DMS153 treated with DMSO at 0.1 percent for 48 hours (cell line): Measurements from ENCODE around the gene PCSK6.

Experiments used
- DNase-seq: peaks from one replicate; lab custom pipeline; 2025; ENCODE audit not compliant: unreplicated experiment; lab: John Stamatoyannopoulos, UW

PCSK6 gene

GRCh38 chr15:101489599-101490407 lies at the start of gene PCSK6:
PCSK6 (minus strand) TSS chr15:101489707; CDS start chr15:101489670, 37 bp downstream.
- DNase-seq, result no peak

- no peak for DNase-seq
Observed at GRCh38 chr15:101538996-101539395, 49.5 kb upstream of the PCSK6 start.

- DNase-seq, result no peak
Observed at GRCh38 chr15:101538177-101538576, 48.7 kb upstream of the PCSK6 start.

GRCh38 chr15:101537483-101538080 lies 48.1 kb upstream of the PCSK6 start:
- DNase-seq, result no peak

- no peak for DNase-seq
Observed at GRCh38 chr15:101536875-101537405, 47.4 kb upstream of the PCSK6 start.

- no peak for DNase-seq
Observed at GRCh38 chr15:101536166-101536874, 46.8 kb upstream of the PCSK6 start.

- DNase-seq, result no peak
Observed at GRCh38 chr15:101535170-101535902, 45.8 kb upstream of the PCSK6 start.

GRCh38 chr15:101534376-101534970 lies 45.0 kb upstream of the PCSK6 start:
- DNase-seq, result no peak

GRCh38 chr15:101533371-101534140 lies 44.0 kb upstream of the PCSK6 start:
- no peak for DNase-seq

GRCh38 chr15:101532865-101533264 lies 43.4 kb upstream of the PCSK6 start:
- DNase-seq, result no peak

GRCh38 chr15:101531170-101531569 lies 41.7 kb upstream of the PCSK6 start:
- DNase-seq, result no peak

- DNase-seq, result no peak
Observed at GRCh38 chr15:101530224-101530958, 40.9 kb upstream of the PCSK6 start.

GRCh38 chr15:101528917-101529299 lies 39.4 kb upstream of the PCSK6 start:
- DNase-seq, result no peak

GRCh38 chr15:101528108-101528916 lies 38.8 kb upstream of the PCSK6 start:
- DNase-seq, result no peak

GRCh38 chr15:101526890-101527289 lies 37.4 kb upstream of the PCSK6 start:
- no peak for DNase-seq

- DNase-seq, result no peak
Observed at GRCh38 chr15:101526442-101526841, 36.9 kb upstream of the PCSK6 start.

- no peak for DNase-seq
Observed at GRCh38 chr15:101526021-101526420, 36.5 kb upstream of the PCSK6 start.

GRCh38 chr15:101525087-101525669 lies 35.7 kb upstream of the PCSK6 start:
- no peak for DNase-seq
